NOMO-1 (cell line): ENCODE measurements around the gene SHISA9.

ENCODE experiments used
- DNase-seq, 2 experiments: peaks; one replicate each; lab custom pipeline; 2025; ENCODE audit not compliant: unreplicated experiment in 2 of 2; lab: John Stamatoyannopoulos, UW

Gene SHISA9

DNA sequence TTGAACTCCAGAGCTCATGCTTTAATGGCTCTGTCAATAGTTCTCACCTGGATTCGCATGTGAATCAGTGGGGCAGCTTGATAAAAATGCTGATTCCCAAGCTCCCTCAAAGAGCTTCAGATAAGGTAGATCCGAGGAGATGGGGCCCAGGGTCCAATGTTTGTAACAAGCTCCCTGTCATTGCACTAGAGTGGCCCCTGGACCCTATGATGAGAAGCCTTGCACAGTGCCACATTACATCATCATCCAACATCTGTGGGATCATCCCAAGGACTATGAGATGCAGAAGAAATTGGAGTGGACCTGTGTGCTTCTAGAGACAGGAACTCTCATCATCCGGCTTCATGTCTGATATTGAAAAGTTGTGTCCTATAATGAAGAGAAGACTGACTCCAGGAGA is 340.8 kb downstream of the SHISA9 start:
- no peak for DNase-seq

DNA sequence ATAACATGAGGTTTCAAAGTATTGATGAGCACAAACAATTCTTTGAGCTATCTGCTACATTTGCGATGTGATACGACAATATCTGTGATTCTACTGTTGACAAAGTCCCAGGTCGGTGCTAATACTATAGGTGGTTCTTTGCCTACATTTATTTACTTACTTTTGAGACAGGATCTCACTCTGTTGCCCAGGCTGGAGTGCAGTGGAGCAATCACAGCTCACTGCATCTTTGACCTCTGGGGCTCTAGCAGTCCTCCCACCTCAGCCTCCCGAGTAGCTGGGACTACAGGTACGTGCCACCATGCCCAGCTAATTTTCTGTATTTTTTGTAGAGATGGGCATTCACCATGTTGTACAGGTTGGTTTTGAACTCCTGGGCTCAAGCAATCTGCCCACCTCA is 343.4 kb downstream of the SHISA9 start:
- no peak for DNase-seq

DNA sequence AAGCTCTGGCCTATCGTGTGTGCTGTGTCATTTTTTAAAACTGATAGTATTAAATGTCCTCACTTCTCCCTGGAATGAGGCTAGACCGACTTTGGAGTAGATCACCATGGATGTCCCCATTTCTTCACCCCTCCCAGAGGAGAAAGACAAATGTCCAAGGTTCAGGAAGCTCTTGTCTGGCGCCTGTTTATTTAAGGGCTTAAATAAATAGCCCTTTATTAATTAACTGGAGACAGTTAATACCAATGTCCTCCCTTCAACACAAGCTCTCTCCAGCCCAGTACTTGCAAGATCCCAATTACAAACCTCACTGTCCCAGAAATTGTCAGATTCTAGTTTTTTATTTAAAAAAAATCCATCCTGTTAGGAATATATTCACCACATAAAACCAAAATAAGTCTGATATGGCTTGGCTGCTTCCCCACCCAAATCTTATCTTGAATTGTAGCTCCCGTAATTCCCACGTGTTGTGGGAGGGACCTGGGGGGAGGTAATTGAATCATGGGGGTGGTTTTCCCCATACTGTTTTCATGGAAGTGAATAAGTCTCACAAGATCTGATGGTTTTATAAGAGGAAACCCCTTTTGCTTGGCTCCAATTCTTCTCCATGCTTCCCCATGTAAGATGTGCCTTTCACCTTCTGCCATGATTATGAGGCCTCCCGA is 344.4 kb downstream of the SHISA9 start:
- DNase-seq, result no peak

DNA sequence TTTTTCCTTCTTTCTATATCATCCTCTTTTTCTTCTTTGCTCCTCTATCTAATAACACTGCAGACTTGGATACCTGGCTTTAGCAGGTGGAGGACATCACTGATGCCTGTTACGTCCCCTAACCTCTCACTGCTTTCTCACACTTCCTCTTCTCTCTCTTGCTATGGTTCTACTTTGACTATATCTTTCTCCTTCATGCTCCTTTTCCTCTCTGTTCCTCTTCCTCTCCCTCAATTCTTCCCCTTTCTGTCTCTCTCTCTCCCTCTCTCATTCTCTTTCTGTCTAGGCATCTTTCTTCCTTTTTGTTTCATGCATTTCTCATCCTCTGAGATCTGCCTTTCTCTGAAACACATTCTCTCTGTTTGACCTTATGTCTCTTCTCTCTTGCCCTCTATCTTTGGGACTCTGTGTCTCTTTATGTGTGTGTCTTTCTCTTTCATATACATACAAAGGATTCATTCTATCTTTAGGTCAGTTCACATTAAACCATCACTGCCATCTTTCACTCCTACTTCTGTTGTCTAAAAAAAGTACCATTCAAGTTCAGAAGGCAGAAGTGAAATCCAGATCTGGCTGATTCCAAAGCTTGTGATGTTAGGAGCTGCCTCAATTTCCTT is 353.7 kb downstream of the SHISA9 start:
- no peak for DNase-seq

GRCh38 chr16:13262270-13263090 is 361.1 kb downstream of the SHISA9 start:
- no peak for DNase-seq

DNA sequence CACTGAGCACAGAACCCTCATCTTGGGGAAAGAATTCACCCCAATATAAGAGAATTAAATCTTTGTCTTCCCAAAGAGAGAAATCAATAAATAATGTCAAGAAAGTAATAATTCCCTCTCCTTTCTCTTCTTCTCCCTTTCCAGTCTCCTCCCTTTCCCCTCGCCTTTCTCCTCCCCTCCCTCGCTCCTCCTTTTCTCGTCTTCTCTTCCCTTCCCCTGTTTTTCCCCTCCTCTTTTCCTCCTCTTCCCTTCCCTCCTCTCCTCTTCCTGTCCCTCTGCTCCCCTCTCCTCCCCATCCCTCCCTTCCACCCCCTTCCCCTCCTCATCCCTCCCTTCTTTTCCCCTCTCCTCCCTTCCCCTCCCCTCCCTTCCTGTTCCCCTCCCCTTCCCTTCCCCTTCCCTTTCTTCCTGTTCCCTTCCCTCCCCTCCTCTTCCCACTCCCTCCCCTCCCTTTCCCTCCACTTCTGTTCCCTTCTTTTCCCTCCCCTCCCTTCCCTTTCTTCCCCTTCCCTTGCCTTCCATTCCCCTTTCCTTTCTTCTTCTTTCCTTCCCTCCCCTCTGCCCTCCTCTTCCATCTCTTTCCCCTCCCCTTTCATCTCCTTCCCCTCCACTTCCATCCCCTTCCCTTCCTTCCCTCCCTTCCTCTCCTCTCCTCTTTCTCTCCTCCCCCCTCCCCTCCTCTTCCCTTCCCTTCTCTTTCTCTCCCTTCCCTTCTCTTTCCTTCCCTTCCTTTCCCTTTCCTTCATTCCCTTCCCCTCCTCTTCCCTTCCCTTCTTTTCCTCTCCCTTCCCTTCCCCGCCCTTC is 363.6 kb downstream of the SHISA9 start:
- DNase-seq, result no peak

DNA sequence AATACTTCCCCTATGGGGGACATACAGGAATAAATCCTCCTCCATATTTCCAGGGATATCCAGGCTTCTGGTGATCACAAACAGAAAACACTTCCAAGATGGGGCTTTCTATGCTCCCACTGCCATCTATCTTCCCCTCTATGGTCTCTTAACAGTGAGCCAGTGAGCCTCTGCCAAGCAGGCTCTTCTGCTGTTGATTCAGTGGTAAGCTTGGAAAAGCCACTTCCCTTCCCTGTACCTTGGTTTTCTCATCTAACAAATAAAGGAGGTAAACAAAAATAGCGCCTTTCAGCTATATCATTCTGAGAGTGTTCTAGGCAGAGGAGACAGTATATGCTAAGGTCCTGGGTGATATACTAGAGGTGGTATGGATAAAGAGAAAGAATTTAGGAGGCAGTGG is 368.0 kb downstream of the SHISA9 start:
- no peak for DNase-seq

DNA sequence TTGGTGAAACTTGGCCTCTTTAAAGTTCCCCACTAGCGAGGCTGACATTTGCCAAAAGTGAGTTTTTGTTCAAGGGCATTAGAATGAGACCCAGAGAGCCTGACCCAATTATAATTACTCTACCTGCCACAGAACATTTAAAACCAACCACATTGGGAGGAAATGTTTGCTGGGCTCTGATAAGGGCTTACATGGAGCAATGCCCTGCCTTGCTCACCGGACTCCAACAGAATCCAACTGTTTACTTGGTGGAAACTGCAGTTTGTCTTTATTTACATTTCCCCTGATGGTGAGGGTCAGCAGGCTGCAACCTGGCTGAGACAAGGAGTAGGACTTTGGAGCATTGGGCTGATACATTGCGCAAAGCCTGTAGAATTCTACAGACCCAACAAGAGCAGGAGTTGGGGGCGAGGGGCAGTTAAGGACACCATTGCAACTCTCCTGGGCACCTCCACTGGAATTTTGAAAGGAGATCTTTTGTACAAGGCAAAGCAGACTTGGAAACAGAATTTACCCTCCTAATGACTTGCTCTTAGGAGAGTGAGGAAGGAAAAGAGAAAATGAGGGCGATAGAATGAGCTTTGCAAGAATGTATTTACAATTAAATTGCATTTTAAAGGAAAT is 368.6 kb downstream of the SHISA9 start:
- DNase-seq, result no peak

DNA sequence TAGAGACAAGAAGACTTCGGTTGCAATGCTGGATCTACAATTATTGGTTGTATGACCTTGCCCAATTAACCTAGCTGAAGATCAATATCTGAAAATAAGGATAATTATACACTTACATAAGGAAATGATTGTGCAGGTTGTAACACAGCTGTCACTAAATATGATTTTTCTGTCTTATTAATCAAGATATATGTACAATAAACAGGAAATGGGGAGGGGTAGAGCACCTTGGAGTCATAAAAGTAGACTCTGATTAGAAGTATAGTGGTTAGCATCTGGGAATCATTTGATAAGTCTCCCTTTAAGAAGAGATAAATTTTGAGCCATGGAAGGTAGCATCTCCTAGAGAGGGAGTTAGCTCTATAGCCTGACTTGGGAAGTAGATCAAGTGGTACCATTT is 369.2 kb downstream of the SHISA9 start:
- no peak for DNase-seq

GRCh38 chr16:13289515-13289914 is 388.1 kb downstream of the SHISA9 start:
- no peak for DNase-seq
